NCI-H146 treated with DMSO at 0.1 percent for 48 hours (cell line): Measurements from ENCODE around the gene TUT1.

Experiments used
- DNase-seq: peaks from one replicate; lab custom pipeline; 2025; ENCODE audit not compliant: unreplicated experiment; lab: John Stamatoyannopoulos, UW

The TUT1 gene

GRCh38 chr11:62542750-62543567, 48.4 kb downstream of the TUT1 start:
- peak; percentile 37 for DNase-seq

DNA sequence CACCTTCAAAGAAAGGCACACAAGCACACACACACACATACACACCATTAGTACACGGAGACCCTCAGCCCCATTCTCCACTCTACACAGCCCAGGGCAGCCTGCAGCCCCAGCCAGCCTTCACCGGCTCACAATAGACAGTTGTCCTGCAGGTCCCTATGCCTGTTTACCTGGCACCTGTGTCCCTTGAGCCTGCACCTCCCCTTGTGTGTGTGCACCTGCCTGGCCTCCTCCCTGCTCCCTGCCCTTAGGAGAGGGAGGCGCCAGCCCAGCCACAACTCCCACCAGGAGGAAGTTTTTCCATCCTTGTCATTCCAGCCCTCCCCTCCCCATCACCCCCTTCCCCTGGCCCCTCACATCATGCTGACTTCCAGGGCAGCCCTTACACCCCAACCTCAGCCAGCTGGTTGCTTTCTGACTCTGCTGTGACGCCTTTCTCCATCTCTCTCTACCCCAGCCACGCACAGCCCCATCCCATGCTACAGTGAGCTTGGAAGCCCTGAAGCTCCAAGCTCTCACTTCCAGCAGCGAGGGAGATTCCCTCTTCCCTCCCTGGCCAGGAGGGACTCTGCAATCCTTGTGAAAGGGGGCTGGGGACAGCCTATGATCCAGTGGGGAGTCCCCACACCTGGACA, 49.1 kb downstream of the TUT1 start:
- DNase-seq = peak; percentile 70

GRCh38 chr11:62540804-62541701, 50.3 kb downstream of the TUT1 start:
- DNase-seq = no peak

DNA sequence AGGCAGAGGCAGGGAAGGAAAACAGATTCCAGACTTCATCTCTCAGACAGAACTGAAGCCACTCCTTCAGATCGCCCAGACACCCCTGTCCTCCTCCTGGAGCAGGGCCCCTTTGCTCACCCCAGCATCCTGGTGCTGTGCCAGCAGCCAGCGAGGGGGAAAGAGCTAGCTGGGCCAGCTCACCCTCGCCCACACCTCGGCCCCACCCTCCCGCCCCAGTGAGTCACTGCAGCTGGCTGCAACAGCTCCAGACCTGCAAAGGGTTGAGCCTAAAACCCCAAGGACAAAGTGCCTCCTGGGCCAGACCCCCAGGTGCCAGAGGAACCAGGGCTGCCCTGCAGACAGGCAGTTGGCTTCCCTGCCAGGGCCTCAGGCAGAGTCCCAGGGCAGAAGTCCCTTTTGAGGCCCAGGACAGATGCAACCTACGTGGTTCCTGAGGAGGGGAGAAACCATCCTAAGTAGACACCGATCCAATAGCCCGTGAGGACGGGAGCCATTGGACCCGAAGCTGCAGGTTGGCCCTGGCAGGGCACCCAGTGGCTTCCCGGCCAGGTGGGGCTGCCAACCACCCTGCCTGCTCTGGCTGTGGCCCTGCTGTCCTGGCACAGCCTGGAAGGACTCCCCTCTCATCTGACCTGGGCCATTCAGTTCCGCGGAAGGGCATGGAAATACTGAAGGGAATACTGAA, 51.9 kb downstream of the TUT1 start:
- DNase-seq = no peak

GRCh38 chr11:62538470-62539237, 52.7 kb downstream of the TUT1 start:
- peak; percentile 62 for DNase-seq

DNA sequence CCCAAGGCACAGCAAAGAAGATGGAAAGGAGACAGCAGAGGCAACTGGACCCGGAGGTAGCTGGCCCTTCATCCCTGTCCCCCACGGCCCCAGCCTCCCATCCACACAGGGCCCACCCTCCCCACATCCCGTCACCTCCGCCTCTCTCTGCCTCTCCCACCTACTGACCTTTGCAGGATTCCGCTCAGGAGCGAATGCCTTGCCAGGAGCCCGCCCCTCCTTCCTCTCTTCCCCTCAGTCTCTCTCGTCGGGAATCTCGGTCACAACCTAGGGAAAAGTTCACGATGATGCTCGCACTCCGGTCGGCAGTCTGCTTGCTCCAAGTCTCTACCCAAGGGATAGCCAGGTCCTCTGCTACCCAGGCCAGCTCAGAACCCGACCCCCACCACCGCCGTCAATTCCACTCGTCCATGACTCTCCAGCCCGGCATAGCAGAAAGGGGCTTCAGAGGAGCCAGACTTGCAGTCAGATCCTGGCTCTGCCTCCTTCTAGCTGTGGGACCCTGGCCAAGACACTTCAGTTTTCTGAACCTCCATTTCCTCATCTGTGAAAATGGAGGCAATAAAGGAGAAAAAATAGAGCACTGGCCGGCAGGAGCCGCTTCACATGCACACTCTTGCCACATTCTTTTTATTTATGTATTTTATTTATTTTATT, 54.9 kb downstream of the TUT1 start:
- DNase-seq = peak; percentile 5

DNA sequence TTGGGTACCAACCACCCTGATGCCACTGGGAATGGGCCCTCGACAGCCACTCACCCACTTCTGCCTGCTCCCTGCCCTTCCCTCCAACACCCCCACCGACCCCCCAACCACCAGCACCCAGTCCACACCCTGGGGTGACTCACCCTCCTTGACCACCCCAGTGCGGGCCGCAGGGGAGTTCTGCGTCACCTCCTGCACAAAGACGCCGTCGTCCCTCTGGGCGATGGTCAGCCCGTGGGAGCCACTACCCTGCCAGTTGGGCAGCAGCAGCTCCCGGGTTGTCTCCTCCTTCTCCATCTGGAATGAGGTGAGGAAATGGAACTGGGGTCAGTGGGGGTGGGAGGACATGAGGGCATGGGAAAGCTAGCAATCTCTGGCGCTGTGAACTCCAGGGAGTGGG, 55.5 kb downstream of the TUT1 start:
- DNase-seq = no peak

DNA sequence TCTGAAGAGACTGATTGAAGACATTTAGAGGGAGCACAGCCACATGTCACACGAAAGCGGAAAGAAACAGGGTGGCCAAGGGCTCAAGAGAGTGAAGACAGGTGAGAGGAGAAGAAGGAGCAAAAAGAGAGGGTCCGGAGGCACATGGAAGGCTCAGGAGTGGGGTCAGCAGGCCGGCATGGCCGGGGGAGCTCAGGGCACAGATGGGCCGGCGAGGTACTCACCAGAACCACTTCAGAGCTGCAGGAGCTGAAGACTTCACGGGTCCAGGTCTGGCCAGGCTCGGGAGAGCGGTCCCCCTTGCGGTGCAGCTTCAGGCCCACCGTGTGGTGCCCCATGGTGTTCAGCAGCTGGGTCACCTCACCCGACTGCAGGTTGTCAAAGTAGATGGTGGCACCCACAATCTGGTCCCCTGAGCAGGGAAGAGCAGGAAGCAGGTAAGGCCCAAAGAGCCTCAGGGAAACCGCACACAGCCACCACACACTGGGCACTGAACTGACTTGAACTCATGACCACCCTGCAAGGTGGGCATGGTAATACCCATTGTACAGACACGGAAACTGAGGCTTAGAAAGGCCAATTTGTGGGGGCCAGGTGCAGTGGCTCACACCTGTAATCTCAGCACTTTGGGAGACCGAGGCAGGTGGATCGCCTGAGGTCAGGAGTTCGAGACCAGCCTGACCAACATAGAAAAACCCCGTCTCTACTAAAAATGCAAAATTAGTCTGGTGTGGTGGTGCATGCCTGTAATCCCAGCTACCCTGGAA, 56.4 kb downstream of the TUT1 start:
- no peak for DNase-seq

- DNase-seq = no peak
Measured at GRCh38 chr11:62532096-62532495, 59.2 kb downstream of the TUT1 start.
